Memory B cell (primary cell): ENCODE data around the gene NDUFB11.

Experiments
- ATAC-seq: fragments of 150-1000 bp; cut with Tn5 transposase; 2 replicates; pipeline ENCODE4 v1.10.0; 2021; ENCODE audit warnings: low read depth, mild to moderate bottlenecking, moderate library complexity
- DNase-seq, 2 donors: peaks; one replicate each; pipeline ENCODE4 v3.0.0; 2022; ENCODE audit warnings: low spot score in 2 of 2
- H3K27ac Mint-ChIP-seq: one replicate; pipeline ENCODE4 v1.8.0; 2022; ENCODE audit warnings: mild to moderate bottlenecking, moderate library complexity, mixed read lengths
- H3K27me3 Mint-ChIP-seq: one replicate; pipeline ENCODE4 v1.8.0; 2022; ENCODE audit warnings: mixed read lengths
- H3K36me3 Mint-ChIP-seq: one replicate; pipeline ENCODE4 v1.8.0; 2022; ENCODE audit warnings: mild to moderate bottlenecking, mixed read lengths
- H3K4me1 Mint-ChIP-seq: one replicate; pipeline ENCODE4 v1.8.0; 2022; ENCODE audit warnings: mixed read lengths
- H3K4me3 Mint-ChIP-seq: one replicate; pipeline ENCODE4 v1.8.0; 2022; ENCODE audit warnings: mild to moderate bottlenecking, moderate library complexity, mixed read lengths
- H3K9me3 Mint-ChIP-seq: one replicate; pipeline ENCODE4 v1.8.0; 2022; ENCODE audit warnings: mixed read lengths

Gene NDUFB11

DNA sequence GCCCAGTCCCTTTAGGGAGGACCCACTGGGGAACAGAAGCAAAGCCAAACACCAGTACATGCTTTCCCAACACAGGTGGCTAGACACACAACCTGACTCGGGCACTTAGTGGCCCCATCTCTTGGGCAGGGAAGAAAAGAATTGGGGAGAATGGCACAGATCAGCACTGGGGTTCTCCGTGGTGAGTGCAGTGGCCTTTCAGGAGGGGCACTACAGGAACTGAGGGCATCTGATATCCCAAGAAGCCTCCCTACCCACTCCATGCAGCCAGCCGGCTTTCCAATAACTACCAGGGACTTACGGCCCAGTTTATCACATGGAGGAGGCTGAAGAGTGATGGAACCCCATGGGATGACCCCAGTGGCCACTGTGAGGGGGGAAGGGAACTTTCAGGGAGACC, 43.3 kb downstream of the NDUFB11 start:
- ATAC-seq (no peak), DNase-seq (no peak)
- Mint-ChIP-seq H3K27ac (no peak overlapping the region), H3K27me3 (no peaks in the 10 kb centered on the region), H3K4me3 (no peak overlapping the region), H3K4me1 (no peaks in the 10 kb centered on the region), H3K9me3 (no peaks in the 10 kb centered on the region), H3K36me3 (no peaks in the 10 kb centered on the region)

DNA sequence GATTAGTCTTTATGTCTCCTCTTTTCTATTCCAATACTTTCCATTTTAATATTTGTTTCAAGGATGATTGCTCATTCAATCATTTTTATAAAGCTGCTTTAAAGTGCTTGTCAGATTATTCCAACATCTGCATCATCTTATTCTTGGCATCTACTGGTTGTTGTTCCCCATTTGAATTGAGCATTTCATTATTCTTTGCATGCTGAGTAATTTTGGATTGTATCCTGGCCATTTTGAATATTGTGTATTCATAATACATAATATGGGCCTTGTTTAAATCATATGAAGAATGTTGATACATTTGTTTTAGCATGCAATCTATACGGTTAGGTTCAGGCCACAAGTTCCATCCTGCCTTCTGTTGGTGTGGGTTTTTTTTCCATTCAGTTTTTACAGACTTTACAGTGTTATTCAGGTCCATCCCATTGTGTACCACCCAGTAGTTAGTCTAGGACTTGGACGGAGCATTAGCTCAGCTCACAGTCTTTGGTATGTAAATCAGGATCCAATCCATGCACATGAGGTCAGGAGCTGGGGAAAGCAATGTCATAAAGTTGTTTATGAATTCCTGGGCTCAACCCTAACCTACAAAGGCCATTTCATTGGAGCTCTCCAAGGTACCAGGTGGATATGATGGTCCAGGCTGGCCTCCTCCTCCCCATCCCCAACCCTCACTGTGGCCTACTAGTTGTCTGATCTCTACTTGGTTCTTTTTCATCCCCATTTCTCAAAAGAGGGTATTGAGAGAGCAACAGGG, 46.0 kb downstream of the NDUFB11 start:
- Mint-ChIP-seq H3K4me3 (no peak overlapping the region), H3K9me3 (no peaks in the 10 kb centered on the region)

GRCh38 chrX:47097018-47097417, 47.5 kb downstream of the NDUFB11 start:
- ATAC-seq = no peak
- Mint-ChIP-seq H3K36me3 (no peaks in the 10 kb centered on the region), H3K4me1 (no peaks in the 10 kb centered on the region), H3K27me3 (no peaks in the 10 kb centered on the region), H3K27ac (no peak overlapping the region), H3K4me3 (no peak overlapping the region), H3K9me3 (no peaks in the 10 kb centered on the region)
- no peak for DNase-seq

More for the DNA sequence above, 46.0 kb downstream of the NDUFB11 start:
- DNase-seq = no peak
- Mint-ChIP-seq H3K27ac (no peak overlapping the region), H3K27me3 (no peaks in the 10 kb centered on the region), H3K4me1 (no peaks in the 10 kb centered on the region), H3K36me3 (no peaks in the 10 kb centered on the region)
- ATAC-seq = no peak

DNA sequence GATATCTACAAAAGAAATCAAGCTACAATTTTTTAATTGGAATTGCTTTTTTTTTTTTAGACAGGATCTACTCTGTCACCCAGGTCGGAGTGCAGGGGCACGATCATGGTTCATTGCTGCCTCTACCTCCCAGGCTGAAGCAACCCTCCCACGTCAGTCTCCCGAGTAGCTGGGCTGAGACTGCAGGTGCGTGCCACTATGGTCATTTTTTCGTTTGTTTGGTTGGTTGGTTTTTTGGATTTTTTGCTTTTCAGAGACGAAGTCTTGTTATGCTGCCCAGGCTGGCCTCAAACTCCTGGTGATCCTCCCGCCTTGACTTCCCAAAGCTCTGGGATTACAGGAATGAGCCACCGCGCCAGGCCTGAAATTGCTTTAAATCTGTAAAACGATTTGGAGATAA, 50.6 kb downstream of the NDUFB11 start:
- Mint-ChIP-seq H3K36me3 (no peaks in the 10 kb centered on the region), H3K27me3 (no peaks in the 10 kb centered on the region), H3K9me3 (no peaks in the 10 kb centered on the region), H3K27ac (no peak overlapping the region), H3K4me1 (no peaks in the 10 kb centered on the region), H3K4me3 (no peak overlapping the region)
- ATAC-seq = no peak
- DNase-seq = no peak

DNA sequence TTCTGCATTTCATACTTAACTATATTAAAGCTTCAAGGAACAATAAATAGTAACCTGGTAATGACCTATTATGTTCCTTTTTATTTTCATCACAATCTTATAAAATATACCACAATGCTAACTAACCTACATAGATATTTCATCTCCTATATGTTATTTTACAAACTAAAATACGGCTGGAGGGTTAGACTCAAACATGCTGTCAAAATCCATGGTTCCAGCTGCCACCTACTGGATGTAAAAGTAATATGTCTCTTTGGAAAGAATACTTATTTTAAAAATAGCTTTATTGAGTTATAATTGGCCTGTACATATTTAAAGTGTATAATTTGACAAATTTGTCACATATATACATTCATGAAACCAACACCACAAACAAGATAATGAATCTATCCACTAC, 51.3 kb downstream of the NDUFB11 start:
- no peaks in the 10 kb centered on the region for H3K27me3 Mint-ChIP-seq
- H3K36me3 Mint-ChIP-seq = no peaks in the 10 kb centered on the region
- no peak overlapping the region for H3K27ac Mint-ChIP-seq
- ATAC-seq (no peak), DNase-seq (no peak)
- H3K9me3 Mint-ChIP-seq = no peaks in the 10 kb centered on the region
- H3K4me1 Mint-ChIP-seq = no peaks in the 10 kb centered on the region
- no peak overlapping the region for H3K4me3 Mint-ChIP-seq
